HT-29 (cell line): ENCODE data around the gene H1-8. TPM values are rescaled to one million over a fixed set of nuclear protein-coding genes. Genes with fewer than 3 reads are reported as not detected.
"Not testable (repeated sequence)": the region's sequence is repeated elsewhere in the genome, so short reads cannot be mapped to it uniquely, and the experiment has no call there.

Experiments used
- DNase-seq: peaks from one replicate; pipeline ENCODE4 v3.0.0-alpha.2; 2015; ENCODE audit warnings: low spot score
- total RNA-seq: library from RNA; depleted of rRNA; stranded (reverse); fragments of >200 nt; shearing (Covaris generic); gene quantifications from 2 replicates; pipeline ENCODE4 v1.2.3, GENCODE V29; 2014

The H1-8 gene
- total RNA-seq, 1 experiment from 2014 or later = not detected

DNA sequence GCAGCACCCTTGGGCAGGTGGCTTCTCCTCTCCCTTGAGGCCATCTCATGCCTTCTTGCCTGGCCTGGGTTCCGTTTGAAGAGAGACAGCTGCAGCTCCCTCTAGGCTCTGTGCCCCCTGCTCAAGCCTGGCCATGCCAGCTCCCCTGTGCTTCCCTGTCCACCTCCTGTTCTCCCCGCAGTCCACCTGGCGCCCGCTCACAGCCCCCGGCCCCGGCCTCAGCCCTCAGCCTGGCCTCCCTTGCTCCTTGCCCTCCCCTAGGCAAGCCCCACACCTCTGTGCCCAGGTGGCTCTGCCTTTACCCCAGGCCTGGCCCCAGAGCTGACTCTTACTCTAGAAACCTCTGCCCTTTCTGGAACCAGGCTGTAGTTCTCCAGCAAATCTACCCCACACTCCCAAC lies 28.4 kb upstream of the H1-8 start:
- DNase-seq = no peak

DNA sequence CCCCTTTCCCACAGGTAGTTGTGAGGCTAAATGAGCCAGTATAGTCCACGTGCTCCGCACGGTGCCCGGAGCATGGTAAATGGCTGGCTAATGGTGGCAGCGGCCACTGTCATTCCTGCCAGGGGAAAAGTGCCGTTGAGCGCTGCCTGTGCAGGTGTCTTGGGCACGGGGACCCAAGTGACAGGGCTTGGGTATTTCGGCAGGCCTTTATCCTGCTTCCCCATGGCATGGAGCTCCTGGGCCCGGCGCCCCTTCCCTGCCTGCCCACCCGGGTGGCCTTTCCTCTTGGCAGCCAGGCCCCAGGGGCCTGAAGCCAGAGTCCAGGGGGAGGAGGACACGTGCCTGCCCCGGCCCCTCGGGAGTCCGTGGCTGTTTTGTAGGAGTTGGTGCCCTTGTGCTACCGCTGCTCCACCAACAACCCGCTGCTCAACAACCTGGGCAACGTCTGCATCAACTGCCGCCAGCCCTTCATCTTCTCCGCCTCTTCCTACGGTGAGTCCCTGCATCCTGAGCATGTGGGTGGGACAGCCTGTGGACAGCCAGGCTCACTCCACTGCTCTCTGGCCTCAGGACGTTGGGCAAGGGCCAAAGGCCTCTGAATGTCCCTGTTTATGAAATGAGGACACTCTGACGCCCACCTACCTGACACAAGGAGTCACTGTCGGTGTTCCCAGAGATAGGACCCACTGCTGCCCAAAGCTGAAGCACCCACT lies 27.7 kb upstream of the H1-8 start:
- DNase-seq = not testable (repeated sequence)

DNA sequence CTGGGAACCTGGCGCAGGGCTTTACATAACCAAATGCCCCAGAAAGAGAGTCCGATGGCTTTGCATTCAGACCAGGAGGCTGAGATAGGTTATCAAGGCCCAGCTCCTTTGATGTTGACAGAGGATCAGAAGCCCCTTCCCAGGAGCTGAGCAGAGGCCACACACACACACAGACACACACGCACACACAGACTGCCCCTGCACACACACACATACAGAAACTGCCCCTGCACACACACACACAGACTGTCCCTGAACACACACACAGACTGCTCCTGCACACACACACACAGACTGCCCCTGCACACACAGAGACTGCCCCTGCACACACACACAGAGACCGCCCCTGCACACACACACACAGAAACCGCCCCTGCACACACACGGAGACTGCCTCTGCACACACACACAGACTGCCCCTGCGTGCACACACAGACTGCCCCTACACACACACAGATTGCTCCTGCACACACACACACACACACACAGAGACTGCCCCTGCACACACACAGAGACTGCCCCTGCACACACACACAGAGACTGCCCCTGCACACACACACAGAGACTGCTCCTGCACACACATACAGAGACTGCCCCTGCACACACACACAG lies 27.0 kb upstream of the H1-8 start:
- not testable (repeated sequence) for DNase-seq

DNA sequence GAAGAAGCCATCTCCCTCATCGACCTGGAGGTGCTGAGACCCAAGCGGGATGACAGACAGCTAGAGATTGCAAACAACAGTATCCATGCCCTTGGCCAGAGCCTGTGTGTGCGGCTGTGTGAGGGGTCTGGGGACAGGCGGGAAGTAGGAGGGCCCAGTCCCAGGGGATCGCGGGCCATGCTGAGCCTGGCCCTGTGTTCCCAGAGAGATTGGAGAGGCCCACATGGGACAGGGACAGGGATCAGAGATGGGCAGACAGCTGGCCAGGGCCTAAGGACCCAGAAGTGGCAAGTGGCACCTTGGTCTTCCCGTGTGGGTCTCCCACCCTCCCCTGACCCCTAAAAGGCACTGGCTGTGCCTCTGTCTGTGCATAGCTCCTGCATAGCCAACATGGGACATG lies 25.5 kb upstream of the H1-8 start:
- DNase-seq = no peak

DNA sequence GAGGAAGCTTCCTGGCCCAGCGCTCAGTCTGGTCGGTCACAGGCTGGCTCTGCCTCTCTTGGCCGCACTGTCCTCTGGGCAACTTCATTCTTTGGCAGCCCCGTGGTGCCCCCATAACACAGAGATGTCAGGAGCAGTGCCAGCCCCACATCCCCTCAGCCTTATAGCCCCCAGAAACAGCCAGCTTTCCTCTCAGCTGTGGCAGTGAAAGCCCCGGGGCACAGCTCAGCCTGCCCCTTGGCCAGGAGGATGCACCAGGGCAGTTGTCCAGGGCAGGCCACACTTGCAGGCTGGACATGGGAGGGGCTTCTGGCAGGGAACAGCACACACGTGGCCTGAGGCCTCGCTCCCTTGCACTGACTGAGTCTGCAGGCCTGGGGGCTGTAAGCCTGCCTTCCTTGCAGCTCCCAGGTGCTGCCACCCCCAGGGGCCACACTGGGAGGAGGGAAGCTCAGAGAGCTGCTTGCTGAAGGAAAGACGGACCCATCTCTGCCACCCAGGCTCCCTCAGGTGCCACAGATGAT lies 24.9 kb upstream of the H1-8 start:
- no peak for DNase-seq

DNA sequence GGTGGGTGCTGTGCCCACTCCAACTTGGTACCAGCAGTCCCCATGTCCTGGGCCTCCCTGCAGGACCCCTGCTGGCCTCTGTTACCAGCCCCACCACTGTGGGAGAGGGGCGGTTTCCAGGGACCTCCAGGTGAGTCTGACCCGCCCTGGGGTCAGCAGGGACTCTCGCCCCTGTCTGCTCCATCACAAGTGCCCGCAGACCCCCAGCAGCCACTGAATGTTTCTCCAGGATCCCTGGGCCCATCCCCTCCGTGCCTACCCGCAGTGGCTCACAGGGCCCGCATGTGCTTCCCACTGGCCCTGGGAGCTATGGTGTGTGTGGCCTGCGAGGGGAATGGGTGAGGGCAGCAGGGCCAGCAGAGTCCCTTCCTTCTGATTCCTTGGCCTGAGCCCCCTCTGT lies 24.4 kb upstream of the H1-8 start:
- DNase-seq = no peak

DNA sequence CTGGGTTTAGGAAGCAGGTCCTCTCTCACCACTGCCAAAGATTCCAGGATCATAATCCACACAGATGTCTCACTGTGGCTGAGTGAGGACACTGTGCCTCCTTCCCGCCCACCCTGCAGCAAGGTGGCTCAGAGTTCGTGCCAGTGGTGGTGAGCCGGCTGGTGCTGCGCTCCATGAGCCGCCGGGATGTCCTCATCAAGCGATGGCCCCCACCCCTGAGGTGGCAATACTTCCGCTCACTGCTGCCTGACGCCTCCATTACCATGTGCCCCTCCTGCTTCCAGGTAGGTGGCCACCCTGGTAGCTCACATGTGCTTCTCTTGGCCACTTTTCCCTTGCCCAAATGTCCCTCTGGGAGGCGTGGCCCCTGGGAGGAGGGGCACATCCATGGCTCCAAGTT lies 23.5 kb upstream of the H1-8 start:
- no peak for DNase-seq

DNA sequence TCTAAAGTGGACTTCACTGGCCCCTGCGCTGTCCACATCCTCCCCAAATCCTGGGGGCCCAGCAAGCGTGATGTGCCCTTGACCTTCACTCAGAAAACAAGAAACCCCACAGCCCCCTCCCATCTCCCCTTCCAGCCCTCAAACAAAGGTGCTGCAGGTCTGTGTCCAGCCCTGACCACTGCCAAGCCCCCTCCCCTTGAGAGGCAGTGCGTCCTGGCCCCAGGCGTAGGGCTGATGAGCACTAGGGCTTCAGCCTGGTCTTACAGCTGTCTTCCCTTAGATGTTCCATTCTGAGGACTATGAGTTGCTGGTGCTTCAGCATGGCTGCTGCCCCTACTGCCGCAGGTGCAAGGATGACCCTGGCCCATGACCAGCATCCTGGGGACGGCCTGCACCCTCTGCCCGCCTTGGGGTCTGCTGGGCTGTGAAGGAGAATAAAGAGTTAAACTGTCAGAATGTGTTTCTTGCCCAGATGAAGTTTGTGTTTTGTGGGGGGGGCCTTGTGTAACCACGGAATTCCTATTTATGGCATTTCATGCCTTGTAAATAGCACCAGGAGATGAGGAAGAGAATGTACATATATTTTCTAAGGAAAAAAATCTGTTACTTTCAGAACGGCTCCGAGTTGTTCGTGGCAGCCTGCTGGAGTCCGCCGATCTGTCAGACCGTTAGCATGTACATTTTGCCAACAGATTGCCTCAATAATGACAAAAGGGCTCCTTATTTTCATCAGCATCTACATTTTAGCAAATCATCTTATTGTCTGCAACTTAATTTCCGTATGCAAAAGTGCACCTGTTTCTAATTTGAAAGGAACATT lies 22.9 kb upstream of the H1-8 start:
- DNase-seq = no peak

DNA sequence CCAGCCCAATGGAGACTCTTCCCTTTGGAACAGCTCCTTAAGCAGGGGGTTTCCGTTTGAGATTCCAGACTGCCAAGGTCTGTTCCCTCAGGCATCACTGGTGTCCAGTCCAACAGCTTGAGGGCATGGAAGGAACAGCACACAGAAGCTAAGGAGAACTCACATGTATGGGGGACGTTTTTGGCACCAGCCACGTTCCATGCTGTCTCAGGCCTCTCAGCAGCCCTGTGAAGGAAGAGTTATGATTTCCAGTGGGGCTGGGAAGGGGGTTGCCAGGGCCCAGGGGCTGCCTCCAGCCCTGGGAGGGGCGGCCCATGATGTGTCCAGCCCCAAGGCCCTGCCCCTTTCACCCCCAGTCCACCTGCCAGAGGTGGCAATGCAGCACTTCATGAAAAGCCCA lies 22.0 kb upstream of the H1-8 start:
- DNase-seq = no peak

DNA sequence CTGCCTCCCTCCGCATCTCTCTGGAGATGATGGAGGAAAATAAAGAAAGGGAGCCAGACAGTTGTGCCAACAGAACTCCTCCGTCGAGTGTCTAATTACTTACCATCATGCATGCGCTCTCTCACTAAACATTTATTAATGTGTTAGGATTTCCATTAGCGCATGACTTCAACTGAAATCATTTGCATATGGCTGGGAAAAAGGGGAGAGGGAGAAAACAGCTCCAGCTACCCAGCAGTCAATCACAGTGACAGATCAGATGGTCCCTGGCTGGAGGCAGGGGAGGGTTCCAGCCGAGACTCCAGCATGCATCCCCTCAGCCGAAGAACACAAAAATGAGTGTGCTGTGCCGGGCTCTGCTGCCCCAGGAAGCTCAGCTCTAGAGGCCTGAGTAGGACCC lies 21.4 kb upstream of the H1-8 start:
- DNase-seq = no peak

DNA sequence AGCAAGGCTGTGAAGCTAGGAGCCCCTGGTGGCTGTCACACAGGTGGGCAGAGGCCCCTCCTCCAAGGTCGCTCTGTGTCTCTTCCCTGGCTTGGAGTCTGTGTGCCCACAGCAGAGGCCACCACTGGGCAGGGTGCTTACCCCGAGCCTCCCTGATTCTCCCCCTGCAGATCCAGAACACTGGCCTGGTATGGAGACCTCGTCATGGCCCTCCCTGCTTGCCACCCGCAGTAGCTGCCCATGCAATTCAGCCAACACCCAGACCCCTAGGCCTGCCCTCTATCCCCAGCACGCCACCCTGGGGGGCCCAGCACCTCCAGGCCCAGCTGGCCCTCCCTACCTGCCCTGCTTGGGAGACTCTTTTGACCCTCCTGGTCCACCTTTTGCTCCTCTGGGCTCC lies 20.0 kb upstream of the H1-8 start:
- DNase-seq = no peak

DNA sequence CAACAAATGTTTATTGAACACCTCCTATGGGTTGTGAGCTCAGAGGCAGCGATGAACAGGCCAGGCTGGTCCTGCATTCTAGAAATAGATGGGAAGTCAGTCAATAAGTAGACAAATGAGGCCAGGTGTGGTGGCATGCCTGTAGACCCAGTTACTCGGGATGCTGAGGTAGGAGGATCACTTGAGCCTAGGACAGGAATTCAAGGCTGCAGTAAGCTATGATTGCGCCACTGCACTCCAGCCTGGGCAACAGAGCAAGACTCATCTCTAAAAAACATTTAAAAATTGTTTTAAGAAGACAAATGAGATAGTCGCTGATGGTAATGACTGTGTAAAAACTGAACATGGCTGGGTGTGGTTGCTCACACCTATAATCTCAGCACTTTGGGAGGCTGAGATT lies 18.9 kb upstream of the H1-8 start:
- DNase-seq = no peak

DNA sequence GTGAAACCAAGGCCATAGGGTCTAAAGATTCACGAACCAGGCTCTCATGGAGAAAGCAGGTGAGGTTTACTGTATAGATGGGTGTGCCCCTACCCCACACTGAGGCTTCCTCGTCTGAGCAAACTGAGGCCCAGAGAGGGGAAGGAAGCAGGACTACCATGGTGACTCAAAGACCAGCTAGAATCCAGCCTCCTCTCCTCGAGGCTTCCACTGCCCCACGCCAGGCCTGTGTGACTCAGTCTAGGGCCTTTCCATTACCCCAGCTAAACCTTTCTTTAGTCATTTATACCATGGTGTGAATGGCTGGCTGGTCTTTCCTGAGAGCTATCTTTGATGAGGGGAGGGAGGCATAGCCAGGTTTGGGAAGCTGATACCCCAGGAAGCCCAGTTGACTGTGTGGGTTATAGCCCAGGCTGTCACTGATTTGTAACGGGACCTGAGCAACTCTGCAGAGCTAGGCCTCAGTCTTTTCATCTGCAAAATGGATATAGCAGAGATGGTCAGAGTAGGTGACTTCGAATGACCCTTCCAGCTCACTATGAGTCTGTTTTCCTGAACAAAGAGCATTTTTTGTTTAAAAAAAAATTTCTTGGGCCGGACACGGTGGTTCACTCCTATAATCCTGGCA lies 17.5 kb upstream of the H1-8 start:
- DNase-seq = no peak

DNA sequence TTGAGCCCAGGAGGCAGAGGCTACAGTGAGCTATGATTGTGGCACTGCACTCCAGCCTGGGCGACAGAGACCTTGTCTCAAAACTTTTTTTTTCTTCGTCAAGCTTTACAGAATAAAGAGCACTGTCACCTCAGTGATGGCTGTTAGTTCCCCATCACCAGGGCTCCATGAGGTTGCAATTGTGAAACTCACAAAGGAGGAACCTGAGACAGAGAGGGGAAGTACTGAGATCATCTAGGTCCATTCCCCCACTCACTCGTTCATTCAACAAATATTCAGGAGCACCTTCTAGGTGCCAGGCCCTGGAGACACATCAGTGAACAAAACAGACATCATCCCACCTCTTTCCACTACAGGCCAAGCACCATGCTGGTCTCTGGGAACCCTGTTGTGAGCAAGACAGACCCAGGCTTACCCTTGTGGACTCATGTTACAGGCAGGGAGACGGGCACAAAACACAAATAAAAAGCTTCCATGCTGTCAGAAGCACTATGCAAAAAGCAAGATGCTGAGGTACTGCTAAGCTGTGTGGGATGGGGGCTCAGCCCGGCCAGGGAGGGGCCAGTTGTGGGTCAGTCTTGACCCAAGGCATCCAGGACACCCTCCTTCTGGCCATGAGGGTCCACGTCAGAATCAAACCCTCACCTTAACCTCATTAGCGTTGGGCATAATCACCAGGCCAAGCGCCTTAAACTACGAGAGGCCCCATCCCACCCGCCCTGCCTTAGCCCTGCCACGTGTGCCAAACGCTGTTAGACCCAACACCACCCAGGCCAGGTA lies 16.7 kb upstream of the H1-8 start:
- DNase-seq = no peak

DNA sequence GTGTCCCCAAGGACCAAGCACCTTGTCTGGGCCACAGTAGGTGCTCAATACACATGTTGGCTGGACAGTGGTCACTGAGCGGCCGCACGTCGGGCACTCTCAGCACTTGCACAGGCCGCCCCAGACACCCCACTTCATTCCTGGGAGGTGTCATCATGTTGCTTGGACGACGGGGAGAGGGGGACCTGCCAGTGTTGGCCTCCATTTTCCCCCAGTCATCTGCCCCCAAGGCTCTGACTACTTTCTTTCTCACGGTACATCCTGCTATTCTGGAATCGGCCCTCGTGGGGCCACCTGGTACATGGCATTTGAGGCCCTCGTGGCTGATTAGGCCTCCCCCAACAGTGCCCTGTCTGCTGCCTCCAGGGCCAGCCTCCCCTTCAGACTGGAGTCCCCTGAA lies 15.7 kb upstream of the H1-8 start:
- DNase-seq = no peak

DNA sequence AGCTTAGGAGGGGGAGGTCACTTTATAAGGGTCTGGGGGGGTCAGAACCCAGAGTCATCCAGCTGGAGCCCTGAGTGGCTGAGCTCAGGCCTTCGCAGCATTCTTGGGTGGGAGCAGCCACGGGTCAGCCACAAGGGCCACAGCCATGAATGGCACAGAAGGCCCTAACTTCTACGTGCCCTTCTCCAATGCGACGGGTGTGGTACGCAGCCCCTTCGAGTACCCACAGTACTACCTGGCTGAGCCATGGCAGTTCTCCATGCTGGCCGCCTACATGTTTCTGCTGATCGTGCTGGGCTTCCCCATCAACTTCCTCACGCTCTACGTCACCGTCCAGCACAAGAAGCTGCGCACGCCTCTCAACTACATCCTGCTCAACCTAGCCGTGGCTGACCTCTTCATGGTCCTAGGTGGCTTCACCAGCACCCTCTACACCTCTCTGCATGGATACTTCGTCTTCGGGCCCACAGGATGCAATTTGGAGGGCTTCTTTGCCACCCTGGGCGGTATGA lies 14.3 kb upstream of the H1-8 start, which contains the start of gene RHO:
Gene RHO, plus strand, starts transcription at position 51 of the 512 bp plus-strand sequence. Its CDS starts 95 bp downstream, at position 146.
- no peak for DNase-seq

DNA sequence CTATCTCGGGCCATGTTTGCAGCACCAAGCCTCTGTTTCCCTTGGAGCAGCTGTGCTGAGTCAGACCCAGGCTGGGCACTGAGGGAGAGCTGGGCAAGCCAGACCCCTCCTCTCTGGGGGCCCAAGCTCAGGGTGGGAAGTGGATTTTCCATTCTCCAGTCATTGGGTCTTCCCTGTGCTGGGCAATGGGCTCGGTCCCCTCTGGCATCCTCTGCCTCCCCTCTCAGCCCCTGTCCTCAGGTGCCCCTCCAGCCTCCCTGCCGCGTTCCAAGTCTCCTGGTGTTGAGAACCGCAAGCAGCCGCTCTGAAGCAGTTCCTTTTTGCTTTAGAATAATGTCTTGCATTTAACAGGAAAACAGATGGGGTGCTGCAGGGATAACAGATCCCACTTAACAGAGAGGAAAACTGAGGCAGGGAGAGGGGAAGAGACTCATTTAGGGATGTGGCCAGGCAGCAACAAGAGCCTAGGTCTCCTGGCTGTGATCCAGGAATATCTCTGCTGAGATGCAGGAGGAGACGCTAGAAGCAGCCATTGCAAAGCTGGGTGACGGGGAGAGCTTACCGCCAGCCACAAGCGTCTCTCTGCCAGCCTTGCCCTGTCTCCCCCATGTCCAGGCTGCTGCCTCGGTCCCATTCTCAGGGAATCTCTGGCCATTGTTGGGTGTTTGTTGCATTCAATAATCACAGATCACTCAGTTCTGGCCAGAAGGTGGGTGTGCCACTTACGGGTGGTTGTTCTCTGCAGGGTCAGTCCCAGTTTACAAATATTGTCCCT lies 13.4 kb upstream of the H1-8 start:
- DNase-seq = no peak

DNA sequence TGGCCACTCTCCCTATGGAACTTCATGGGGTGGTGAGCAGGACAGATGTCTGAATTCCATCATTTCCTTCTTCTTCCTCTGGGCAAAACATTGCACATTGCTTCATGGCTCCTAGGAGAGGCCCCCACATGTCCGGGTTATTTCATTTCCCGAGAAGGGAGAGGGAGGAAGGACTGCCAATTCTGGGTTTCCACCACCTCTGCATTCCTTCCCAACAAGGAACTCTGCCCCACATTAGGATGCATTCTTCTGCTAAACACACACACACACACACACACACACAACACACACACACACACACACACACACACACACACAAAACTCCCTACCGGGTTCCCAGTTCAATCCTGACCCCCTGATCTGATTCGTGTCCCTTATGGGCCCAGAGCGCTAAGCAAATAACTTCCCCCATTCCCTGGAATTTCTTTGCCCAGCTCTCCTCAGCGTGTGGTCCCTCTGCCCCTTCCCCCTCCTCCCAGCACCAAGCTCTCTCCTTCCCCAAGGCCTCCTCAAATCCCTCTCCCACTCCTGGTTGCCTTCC lies 12.7 kb upstream of the H1-8 start:
- DNase-seq = no peak

DNA sequence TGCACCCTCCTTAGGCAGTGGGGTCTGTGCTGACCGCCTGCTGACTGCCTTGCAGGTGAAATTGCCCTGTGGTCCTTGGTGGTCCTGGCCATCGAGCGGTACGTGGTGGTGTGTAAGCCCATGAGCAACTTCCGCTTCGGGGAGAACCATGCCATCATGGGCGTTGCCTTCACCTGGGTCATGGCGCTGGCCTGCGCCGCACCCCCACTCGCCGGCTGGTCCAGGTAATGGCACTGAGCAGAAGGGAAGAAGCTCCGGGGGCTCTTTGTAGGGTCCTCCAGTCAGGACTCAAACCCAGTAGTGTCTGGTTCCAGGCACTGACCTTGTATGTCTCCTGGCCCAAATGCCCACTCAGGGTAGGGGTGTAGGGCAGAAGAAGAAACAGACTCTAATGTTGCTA lies 12.2 kb upstream of the H1-8 start:
- DNase-seq = no peak

DNA sequence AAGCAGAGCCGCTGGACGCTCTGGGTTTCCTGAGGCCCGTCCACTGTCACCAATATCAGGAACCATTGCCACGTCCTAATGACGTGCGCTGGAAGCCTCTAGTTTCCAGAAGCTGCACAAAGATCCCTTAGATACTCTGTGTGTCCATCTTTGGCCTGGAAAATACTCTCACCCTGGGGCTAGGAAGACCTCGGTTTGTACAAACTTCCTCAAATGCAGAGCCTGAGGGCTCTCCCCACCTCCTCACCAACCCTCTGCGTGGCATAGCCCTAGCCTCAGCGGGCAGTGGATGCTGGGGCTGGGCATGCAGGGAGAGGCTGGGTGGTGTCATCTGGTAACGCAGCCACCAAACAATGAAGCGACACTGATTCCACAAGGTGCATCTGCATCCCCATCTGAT lies 11.3 kb upstream of the H1-8 start:
- no peak for DNase-seq
